ENCODE measurements around the gene ZFYVE1. TPM values are rescaled to one million over a fixed set of nuclear protein-coding genes. Genes with fewer than 3 reads are reported as not detected.
"Not testable (repeated sequence)": the region's sequence is repeated elsewhere in the genome, so short reads cannot be mapped to it uniquely, and the experiment has no call there.

The ZFYVE1 gene
- total RNA-seq, 4 donors from 2014 or later, result 16.4 to 32.3 (median 23.2) TPM

- DNase-seq (ENCODE audit: low spot score in 2 of 2), result no peak
- H3K4me3 ChIP-seq (ENCODE audit: low read depth, poor library complexity, severe bottlenecking), result no peak overlapping the region
- TF ChIP-seq, protein P1, sequence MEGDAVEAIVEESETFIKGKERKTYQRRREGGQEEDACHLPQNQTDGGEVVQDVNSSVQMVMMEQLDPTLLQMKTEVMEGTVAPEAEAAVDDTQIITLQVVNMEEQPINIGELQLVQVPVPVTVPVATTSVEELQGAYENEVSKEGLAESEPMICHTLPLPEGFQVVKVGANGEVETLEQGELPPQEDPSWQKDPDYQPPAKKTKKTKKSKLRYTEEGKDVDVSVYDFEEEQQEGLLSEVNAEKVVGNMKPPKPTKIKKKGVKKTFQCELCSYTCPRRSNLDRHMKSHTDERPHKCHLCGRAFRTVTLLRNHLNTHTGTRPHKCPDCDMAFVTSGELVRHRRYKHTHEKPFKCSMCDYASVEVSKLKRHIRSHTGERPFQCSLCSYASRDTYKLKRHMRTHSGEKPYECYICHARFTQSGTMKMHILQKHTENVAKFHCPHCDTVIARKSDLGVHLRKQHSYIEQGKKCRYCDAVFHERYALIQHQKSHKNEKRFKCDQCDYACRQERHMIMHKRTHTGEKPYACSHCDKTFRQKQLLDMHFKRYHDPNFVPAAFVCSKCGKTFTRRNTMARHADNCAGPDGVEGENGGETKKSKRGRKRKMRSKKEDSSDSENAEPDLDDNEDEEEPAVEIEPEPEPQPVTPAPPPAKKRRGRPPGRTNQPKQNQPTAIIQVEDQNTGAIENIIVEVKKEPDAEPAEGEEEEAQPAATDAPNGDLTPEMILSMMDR (IDR thresholded peaks at IDR 0.05), result no peak
- no peak for TF ChIP-seq POLR2A (IDR thresholded peaks at IDR 0.05)
- 90 to 92% methylated on average over 15 of the region's 15 CpGs for WGBS, 2 donors
- intact Hi-C loops (cut with DNase I; ENCODE audit: low total_unique reads), result no loop called here
Observed at GRCh38 chr14:72958548-72958947, 68.4 kb downstream of the ZFYVE1 start.

GRCh38 chr14:72957213-72957612, 69.7 kb downstream of the ZFYVE1 start:
- TF ChIP-seq POLR2A (IDR thresholded peaks at IDR 0.05), result no peak
- TF ChIP-seq, protein P1 (IDR thresholded peaks at IDR 0.05), result no peak
- intact Hi-C loops (cut with DNase I; ENCODE audit: low total_unique reads), result no loop called here
- no peak for DNase-seq (ENCODE audit: low spot score in 2 of 2)
- WGBS, 2 donors, result 89 to 96% methylated on average over 3 of the region's 3 CpGs
- no peak overlapping the region for H3K4me3 ChIP-seq (ENCODE audit: low read depth, poor library complexity, severe bottlenecking)

- WGBS, 2 donors, result 95 to 96% methylated on average over 9 of the region's 9 CpGs
- H3K4me3 ChIP-seq (ENCODE audit: low read depth, poor library complexity, severe bottlenecking); intact Hi-C loops (cut with DNase I; ENCODE audit: low total_unique reads); DNase-seq (ENCODE audit: low spot score in 2 of 2): not testable (repeated sequence)
Observed at GRCh38 chr14:72956741-72957140, 70.2 kb downstream of the ZFYVE1 start.

DNA sequence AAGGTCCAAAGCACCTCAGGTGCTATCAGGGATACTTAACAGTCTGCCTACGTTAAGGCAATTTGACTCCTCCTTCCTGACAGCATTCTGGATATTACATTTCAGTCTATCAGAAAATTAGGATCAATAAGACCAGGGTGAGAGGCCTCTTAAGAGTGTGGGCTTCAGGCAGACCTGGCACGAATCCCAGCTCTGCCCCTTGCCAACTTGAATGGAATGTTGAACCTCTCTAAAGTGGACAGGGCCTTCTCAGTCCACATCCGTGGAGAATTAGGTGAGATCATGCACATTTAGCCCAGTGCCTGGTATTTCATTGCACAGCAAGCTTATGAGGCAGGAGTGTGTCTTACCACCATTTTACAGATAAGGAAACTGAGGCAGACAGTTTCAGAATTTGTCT, 74.7 kb downstream of the ZFYVE1 start:
- H3K4me3 ChIP-seq (ENCODE audit: low read depth, poor library complexity, severe bottlenecking), result no peak overlapping the region
- intact Hi-C loops (cut with DNase I; ENCODE audit: low total_unique reads), result no loop called here
- TF ChIP-seq POLR2A (IDR thresholded peaks at IDR 0.05), result no peak
- TF ChIP-seq, protein P1 (IDR thresholded peaks at IDR 0.05), result no peak
- no peak for DNase-seq (ENCODE audit: low spot score in 2 of 2)
- 78 to 79% methylated on average over 3 of the region's 3 CpGs for WGBS, 2 donors

- 38 to 40% methylated on average over 5 of the region's 5 CpGs for WGBS, 2 donors
- intact Hi-C loops (cut with DNase I; ENCODE audit: low total_unique reads), result no loop called here
- no peak overlapping the region for H3K4me3 ChIP-seq (ENCODE audit: low read depth, poor library complexity, severe bottlenecking)
- TF ChIP-seq, protein P1 (IDR thresholded peaks at IDR 0.05), result peak in 1 of 3 donors; percentile 51
- TF ChIP-seq POLR2A (IDR thresholded peaks at IDR 0.05), result no peak
- DNase-seq (ENCODE audit: low spot score in 2 of 2), result peak; percentile 50 to 91
Observed at GRCh38 chr14:72948481-72949138, 78.3 kb downstream of the ZFYVE1 start.

DNA sequence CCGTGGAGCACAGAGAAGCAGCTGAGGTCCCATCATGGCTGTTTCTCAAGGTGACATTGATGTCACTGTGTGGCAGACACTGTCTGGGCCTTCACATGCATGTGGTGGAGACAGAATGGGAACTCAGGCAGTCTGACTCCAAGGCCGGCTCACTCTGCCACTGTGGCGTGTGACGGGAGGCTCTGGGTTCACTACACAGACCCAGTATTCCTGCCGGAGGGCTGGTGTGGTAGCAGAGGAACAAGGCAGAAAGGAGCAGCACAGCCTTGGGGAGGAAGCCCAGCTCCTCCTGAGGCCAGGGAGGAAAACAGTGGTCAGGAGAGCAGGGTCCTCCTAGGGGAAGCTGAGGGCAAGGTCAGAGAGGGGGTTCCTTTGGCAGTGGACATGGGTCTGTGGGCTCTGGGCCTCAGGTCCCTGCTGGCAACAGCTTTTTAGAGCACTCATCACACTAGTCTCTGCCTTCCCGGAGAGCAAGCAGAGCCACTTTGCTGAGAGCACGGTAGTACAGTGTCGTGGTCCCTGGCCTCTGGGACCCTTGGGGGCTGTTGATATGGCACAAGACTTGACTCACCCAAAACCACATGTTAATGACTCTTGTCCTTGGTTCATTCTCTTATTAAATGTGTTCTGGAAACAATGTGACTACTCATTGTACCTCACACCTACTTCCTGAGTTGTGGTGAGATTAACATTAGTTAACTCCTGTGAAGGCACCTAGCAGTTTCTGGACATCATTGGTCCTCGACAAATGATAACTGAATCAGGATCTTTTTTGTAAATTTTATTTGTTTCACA, 79.3 kb downstream of the ZFYVE1 start:
- H3K4me3 ChIP-seq (ENCODE audit: low read depth, poor library complexity, severe bottlenecking), result no peak overlapping the region
- TF ChIP-seq, protein P1 (IDR thresholded peaks at IDR 0.05), result no peak
- no peak for TF ChIP-seq POLR2A (IDR thresholded peaks at IDR 0.05)
- DNase-seq (ENCODE audit: low spot score in 2 of 2), result no peak
- WGBS, 2 donors, result 90 to 93% methylated on average over 8 to 9 of the region's 9 CpGs
- intact Hi-C loops (cut with DNase I; ENCODE audit: low total_unique reads), result no loop called here
